GM21576 (cell line): ENCODE results near the gene SLC17A7.

Experiments used
- ATAC-seq: cut with Tn5 transposase; IDR thresholded peaks from one replicate; pipeline ENCODE4 v1.9.1; 2021; ENCODE audit warnings: mild to moderate bottlenecking, moderate library complexity; ENCODE audit not compliant: unreplicated experiment

SLC17A7 gene

DNA sequence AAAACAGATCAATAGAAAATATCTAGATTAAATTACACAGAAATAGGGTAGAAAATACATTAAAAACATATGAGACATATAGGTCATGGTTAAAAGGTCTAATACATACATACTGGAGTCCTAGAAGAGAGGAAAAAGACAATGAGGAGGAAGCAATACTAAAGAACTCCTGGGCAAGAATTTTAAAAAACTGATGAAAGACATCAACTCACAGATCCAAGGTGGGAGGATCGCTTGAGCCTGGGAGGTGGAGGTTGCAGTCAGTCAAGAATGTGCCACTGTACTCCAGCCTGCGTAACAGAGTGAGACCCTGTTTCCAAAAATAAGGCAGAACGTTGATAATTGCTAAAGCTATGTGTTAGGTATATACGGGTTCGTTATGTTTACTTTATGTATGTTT is 58.7 kb downstream of the SLC17A7 start:
- no peak for ATAC-seq

DNA sequence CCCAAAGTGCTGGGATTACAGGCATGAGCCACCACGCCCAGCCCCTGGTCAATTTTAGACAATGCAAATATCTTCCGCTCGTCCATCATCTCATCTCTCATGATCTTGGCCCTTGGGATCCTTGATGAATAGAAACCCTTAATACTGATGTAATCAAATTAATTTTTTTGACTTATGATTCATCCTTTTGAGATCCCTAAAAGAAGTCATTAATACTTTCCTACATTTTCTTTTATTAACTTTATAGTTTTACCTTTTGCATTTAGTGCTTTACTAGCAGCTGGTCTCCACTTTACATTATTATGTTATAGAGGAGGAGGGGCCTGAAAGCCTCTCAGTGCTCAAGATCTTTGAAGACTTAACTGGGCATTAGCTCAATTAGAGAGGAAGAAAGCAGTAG is 60.9 kb downstream of the SLC17A7 start:
- no peak for ATAC-seq
